Measurements from ENCODE around the gene OR2AK2. TPM values are rescaled to one million over a fixed set of nuclear protein-coding genes. Genes with fewer than 3 reads are reported as not detected.

Gene OR2AK2
- total and polyA plus RNA-seq, 2 of the 8 experiments (the other 6 are each of a cell fraction or from before 2014, with no cell fraction given): not detected

DNA sequence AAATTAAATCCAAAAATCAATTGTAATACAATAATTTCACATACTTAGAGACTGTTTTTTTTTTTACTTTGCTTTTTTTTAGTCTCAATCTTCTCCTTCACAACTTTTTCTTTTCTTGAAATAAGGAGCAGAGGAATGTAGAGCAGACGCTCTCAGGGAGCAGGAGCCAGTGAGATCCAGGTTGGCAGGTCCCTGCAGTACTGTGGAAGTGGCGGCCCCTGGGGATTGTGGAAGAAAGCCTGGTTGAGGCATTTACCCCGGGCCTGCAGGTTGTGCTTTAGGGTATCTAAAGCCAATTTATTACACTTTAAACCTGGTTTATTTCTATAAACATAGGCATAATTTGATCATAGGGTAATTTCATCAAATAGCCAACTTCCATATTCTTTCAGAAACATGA is 41.1 kb upstream of the OR2AK2 start (continued):
- TF ChIP-seq, protein P1, sequence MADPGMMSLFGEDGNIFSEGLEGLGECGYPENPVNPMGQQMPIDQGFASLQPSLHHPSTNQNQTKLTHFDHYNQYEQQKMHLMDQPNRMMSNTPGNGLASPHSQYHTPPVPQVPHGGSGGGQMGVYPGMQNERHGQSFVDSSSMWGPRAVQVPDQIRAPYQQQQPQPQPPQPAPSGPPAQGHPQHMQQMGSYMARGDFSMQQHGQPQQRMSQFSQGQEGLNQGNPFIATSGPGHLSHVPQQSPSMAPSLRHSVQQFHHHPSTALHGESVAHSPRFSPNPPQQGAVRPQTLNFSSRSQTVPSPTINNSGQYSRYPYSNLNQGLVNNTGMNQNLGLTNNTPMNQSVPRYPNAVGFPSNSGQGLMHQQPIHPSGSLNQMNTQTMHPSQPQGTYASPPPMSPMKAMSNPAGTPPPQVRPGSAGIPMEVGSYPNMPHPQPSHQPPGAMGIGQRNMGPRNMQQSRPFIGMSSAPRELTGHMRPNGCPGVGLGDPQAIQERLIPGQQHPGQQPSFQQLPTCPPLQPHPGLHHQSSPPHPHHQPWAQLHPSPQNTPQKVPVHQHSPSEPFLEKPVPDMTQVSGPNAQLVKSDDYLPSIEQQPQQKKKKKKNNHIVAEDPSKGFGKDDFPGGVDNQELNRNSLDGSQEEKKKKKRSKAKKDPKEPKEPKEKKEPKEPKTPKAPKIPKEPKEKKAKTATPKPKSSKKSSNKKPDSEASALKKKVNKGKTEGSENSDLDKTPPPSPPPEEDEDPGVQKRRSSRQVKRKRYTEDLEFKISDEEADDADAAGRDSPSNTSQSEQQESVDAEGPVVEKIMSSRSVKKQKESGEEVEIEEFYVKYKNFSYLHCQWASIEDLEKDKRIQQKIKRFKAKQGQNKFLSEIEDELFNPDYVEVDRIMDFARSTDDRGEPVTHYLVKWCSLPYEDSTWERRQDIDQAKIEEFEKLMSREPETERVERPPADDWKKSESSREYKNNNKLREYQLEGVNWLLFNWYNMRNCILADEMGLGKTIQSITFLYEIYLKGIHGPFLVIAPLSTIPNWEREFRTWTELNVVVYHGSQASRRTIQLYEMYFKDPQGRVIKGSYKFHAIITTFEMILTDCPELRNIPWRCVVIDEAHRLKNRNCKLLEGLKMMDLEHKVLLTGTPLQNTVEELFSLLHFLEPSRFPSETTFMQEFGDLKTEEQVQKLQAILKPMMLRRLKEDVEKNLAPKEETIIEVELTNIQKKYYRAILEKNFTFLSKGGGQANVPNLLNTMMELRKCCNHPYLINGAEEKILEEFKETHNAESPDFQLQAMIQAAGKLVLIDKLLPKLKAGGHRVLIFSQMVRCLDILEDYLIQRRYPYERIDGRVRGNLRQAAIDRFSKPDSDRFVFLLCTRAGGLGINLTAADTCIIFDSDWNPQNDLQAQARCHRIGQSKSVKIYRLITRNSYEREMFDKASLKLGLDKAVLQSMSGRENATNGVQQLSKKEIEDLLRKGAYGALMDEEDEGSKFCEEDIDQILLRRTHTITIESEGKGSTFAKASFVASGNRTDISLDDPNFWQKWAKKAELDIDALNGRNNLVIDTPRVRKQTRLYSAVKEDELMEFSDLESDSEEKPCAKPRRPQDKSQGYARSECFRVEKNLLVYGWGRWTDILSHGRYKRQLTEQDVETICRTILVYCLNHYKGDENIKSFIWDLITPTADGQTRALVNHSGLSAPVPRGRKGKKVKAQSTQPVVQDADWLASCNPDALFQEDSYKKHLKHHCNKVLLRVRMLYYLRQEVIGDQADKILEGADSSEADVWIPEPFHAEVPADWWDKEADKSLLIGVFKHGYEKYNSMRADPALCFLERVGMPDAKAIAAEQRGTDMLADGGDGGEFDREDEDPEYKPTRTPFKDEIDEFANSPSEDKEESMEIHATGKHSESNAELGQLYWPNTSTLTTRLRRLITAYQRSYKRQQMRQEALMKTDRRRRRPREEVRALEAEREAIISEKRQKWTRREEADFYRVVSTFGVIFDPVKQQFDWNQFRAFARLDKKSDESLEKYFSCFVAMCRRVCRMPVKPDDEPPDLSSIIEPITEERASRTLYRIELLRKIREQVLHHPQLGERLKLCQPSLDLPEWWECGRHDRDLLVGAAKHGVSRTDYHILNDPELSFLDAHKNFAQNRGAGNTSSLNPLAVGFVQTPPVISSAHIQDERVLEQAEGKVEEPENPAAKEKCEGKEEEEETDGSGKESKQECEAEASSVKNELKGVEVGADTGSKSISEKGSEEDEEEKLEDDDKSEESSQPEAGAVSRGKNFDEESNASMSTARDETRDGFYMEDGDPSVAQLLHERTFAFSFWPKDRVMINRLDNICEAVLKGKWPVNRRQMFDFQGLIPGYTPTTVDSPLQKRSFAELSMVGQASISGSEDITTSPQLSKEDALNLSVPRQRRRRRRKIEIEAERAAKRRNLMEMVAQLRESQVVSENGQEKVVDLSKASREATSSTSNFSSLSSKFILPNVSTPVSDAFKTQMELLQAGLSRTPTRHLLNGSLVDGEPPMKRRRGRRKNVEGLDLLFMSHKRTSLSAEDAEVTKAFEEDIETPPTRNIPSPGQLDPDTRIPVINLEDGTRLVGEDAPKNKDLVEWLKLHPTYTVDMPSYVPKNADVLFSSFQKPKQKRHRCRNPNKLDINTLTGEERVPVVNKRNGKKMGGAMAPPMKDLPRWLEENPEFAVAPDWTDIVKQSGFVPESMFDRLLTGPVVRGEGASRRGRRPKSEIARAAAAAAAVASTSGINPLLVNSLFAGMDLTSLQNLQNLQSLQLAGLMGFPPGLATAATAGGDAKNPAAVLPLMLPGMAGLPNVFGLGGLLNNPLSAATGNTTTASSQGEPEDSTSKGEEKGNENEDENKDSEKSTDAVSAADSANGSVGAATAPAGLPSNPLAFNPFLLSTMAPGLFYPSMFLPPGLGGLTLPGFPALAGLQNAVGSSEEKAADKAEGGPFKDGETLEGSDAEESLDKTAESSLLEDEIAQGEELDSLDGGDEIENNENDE (IDR thresholded peaks at IDR 0.05; ENCODE audit: insufficient replicate concordance, low read length): no peak
- TF ChIP-seq SIN3A (conservative IDR thresholded peaks at IDR 0.05 in 1 of 2, IDR thresholded peaks at IDR 0.05 in 1 of 2; ENCODE audit: low read depth in 1 of 2, low read length in 2 of 2): no peak
- no peak for TF ChIP-seq BACH1 (IDR thresholded peaks at IDR 0.05; ENCODE audit: low read length)
- TF ChIP-seq, protein P2, sequence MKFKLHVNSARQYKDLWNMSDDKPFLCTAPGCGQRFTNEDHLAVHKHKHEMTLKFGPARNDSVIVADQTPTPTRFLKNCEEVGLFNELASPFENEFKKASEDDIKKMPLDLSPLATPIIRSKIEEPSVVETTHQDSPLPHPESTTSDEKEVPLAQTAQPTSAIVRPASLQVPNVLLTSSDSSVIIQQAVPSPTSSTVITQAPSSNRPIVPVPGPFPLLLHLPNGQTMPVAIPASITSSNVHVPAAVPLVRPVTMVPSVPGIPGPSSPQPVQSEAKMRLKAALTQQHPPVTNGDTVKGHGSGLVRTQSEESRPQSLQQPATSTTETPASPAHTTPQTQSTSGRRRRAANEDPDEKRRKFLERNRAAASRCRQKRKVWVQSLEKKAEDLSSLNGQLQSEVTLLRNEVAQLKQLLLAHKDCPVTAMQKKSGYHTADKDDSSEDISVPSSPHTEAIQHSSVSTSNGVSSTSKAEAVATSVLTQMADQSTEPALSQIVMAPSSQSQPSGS (IDR thresholded peaks at IDR 0.05; ENCODE audit: low read length): no peak
- TF ChIP-seq TAF7 (optimal IDR thresholded peaks at IDR 0.05; ENCODE audit: borderline replicate concordance, low read depth, low read length): no peak
- TF ChIP-seq RFX5 (IDR thresholded peaks at IDR 0.05; ENCODE audit: borderline replicate concordance, low read depth, low read length): no peak
- TF ChIP-seq POLR2A (IDR thresholded peaks at IDR 0.05; ENCODE audit: control extremely low read depth in 1 of 2, low read depth in 2 of 2, low read length in 2 of 2): no peak
- TF ChIP-seq RAD21 (IDR thresholded peaks at IDR 0.05 in 1 of 2, conservative IDR thresholded peaks at IDR 0.05 in 1 of 2; ENCODE audit: low read depth in 2 of 2, low read length in 2 of 2): no peak
